BJ (cell line): ENCODE data around the gene TMEM200C. TPM values are rescaled to one million over a fixed set of nuclear protein-coding genes. Genes with fewer than 3 reads are reported as not detected.

ENCODE experiments used
- CTCF ChIA-PET: fragments of 350-600 bp; formaldehyde crosslinking; extraction: SDS; loops from one replicate; lab custom pipeline; 2021; ENCODE audit warnings: antibody characterized with exemption, inconsistent platforms; lab: Yijun Ruan, JAX
- POLR2A ChIA-PET: fragments of 300-600 bp; sonication (Branson Sonifier 250); formaldehyde crosslinking; extraction: SDS; loops from one replicate; lab custom pipeline; 2021; ENCODE audit warnings: antibody characterized with exemption; lab: Charles Lee
- DNase-seq: peaks from one replicate; pipeline ENCODE4 v3.0.0-alpha.2; 2011; ENCODE audit warnings: low read depth
- H3K27me3 ChIP-seq: 2 replicates; pipeline ENCODE4 v1.6.0; 2011; ENCODE audit warnings: low read length; ENCODE audit not compliant: control insufficient read depth, insufficient read depth
- H3K36me3 ChIP-seq: 2 replicates; pipeline ENCODE4 v1.5.1; 2011; ENCODE audit warnings: low read length; ENCODE audit not compliant: control insufficient read depth, insufficient read depth
- H3K4me3 ChIP-seq: 2 replicates; pipeline ENCODE4 v1.5.1; 2011; ENCODE audit warnings: low read depth, mild to moderate bottlenecking, control low read depth, low read length
- CTCF ChIP-seq: IDR thresholded peaks from 2 replicates; pipeline ENCODE4 v1.5.1; 2011; ENCODE audit warnings: low read depth, mild to moderate bottlenecking, control low read depth, inconsistent platforms, low read length, moderate library complexity; ENCODE audit not compliant: insufficient read depth
- polyA plus RNA-seq: library from polyadenylated mRNA; depleted of rRNA; stranded (reverse); fragments of >200 nt; gene quantifications from 2 replicates; pipeline ENCODE4 v1.2.3, GENCODE V29; 2011

Gene TMEM200C
- polyA plus RNA-seq, 1 experiment = not detected

- H3K4me3 ChIP-seq = no peak overlapping the region
- no peaks in the 10 kb centered on the region for H3K36me3 ChIP-seq
- no peak for TF ChIP-seq CTCF
- CTCF ChIA-PET = no interaction called here
- no peak for DNase-seq
- POLR2A ChIA-PET = no interaction called here
- no peaks in the 10 kb centered on the region for H3K27me3 ChIP-seq
Measured at GRCh38 chr18:5853253-5853652, 42.1 kb downstream of the TMEM200C start.

GRCh38 chr18:5851998-5852397 is 43.3 kb downstream of the TMEM200C start:
- ChIA-PET CTCF (no interaction called here), POLR2A (no interaction called here)
- DNase-seq = no peak

GRCh38 chr18:5842653-5843052 is 52.7 kb downstream of the TMEM200C start:
- Histone ChIP-seq H3K27me3 (no peaks in the 10 kb centered on the region), H3K4me3 (no peak overlapping the region), H3K36me3 (no peaks in the 10 kb centered on the region)
- ChIA-PET CTCF (no interaction called here), POLR2A (no interaction called here)
- DNase-seq = no peak
- TF ChIP-seq CTCF = no peak

More at GRCh38 chr18:5851998-5852397, 43.3 kb downstream of the TMEM200C start:
- H3K36me3 ChIP-seq = no peaks in the 10 kb centered on the region
- TF ChIP-seq CTCF = no peak
- no peak overlapping the region for H3K4me3 ChIP-seq
- no peaks in the 10 kb centered on the region for H3K27me3 ChIP-seq

GRCh38 chr18:5841518-5841917 is 53.8 kb downstream of the TMEM200C start:
- POLR2A ChIA-PET = no interaction called here
- no peak for DNase-seq
- no peak for TF ChIP-seq CTCF
- Histone ChIP-seq H3K27me3 (no peaks in the 10 kb centered on the region), H3K4me3 (no peak overlapping the region), H3K36me3 (no peaks in the 10 kb centered on the region)
- CTCF ChIA-PET = interaction anchor here (1.3 kb wide), 1 partner anchor 384 kb away, joined by 3 read pairs; no protein-coding TSS in a partner anchor

GRCh38 chr18:5840547-5840946 is 54.8 kb downstream of the TMEM200C start:
- Histone ChIP-seq H3K27me3 (no peaks in the 10 kb centered on the region), H3K4me3 (no peak overlapping the region), H3K36me3 (no peaks in the 10 kb centered on the region)
- ChIA-PET CTCF (interaction anchor here (0.8 kb wide), 1 partner anchor 11 kb away, joined by 4 read pairs; no protein-coding TSS in a partner anchor), POLR2A (no interaction called here)
- no peak for TF ChIP-seq CTCF
- no peak for DNase-seq
